ENCODE results near the gene RPS27L.

Gene RPS27L

DNA sequence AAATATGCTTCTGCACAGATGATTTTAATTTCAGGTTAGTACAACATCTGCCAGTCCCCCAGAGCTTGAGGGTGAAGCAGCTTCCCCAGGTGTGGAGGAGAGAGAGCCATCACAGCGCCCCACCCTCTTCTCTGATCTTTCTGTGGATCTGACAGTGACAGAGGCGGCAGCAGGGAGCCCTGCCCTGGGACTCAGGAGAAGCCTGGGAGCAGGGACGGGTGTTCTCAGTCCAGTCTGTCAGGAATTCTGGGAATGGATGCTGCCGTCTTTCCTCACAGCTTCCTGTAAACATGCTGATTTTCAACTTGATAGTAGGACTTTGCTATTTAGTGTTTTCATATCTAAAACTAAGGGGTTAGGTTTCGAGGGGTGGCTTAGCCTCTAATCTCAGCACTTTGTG, 20.8 kb upstream of the RPS27L start:
- no peak for TF ChIP-seq CTCF (conservative IDR thresholded peaks at IDR 0.05; ENCODE audit: low read depth)
- POLR2A ChIA-PET (ENCODE audit: low non-redundant PET): no interaction called here
- CTCF ChIA-PET: no interaction called here
- no peak for DNase-seq (ENCODE audit: low spot score)
- no peak overlapping the region for H3K27ac ChIP-seq

DNA sequence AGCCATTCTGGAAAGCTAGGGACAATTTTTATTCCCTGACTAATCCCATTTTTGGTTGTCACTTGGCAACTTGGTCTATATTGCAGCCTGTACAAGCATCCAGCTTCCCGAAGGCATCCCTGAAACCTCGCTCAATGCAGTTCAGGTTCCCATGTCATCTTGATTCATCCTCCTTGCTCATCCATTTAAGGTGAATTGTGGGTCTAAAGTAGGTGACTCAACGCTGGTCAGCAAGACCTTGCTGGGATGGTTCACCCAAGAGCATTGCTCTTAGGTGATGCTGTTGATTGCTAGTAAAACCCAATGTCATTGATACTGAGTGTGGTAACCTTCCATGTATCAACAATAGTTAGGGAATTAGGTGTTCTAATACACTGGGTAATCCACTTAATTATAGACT, 19.0 kb upstream of the RPS27L start:
- no peak for TF ChIP-seq CTCF (conservative IDR thresholded peaks at IDR 0.05; ENCODE audit: low read depth)
- peak; percentile 47 for DNase-seq (ENCODE audit: low spot score)
- H3K27ac ChIP-seq: no peak overlapping the region
- CTCF ChIA-PET: no interaction called here
- POLR2A ChIA-PET (ENCODE audit: low non-redundant PET): no interaction called here

DNA sequence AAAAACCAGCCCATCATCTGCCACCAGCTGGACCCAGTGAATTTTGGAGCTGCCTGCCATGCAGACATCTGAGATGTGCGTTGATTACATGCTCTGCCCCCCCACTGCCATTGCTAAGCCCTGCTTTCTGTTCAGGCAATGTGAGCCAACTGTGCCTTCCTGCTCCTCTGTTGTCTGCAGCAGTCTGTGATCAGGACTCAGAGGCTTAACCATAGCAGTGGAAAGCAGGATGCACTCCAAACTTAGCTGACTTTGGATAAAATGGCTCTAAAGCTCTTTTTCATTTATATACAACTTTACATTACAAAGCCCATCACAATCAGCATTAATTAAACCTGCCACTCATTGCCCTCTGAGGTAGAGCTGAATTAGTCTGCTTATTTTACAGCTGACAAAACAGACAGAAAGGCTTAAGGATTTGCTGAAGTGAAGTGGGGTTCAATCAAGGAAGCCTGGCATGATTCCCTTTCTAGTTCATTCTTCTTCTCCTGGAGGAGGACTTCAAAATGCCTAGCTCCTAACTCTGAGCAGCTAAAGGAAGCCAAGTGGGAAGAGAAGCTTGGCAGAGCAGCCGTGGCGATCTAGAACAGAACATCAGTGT, 15.7 kb upstream of the RPS27L start:
- TF ChIP-seq CTCF (conservative IDR thresholded peaks at IDR 0.05; ENCODE audit: low read depth): no peak
- DNase-seq (ENCODE audit: low spot score): no peak
- ChIA-PET CTCF (interaction anchor here (1.1 to 1.2 kb wide), 2 partner anchors 10 to 25 kb away, joined by 3 read pairs; no protein-coding TSS in a partner anchor), POLR2A (ENCODE audit: low non-redundant PET) (no interaction called here)
- no peak overlapping the region for H3K27ac ChIP-seq

DNA sequence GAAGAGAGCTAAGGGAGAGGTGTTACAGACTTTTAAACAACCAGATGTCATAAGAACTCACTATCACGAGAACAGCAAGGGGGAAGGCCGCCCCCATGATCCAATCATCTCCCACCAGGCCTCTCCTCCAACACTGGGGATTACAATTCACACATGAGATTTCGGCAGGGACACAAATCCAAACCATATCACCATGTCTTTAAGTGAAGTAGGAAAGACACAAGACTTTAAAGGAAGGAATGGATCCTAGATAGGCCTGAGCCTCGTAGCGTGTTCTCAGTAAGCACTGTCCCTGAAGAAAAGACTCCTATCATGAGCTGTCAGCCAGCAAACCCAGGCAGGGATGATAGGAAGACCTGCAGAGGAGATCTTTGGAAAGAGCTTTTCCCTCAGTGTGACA, 15.1 kb upstream of the RPS27L start:
- TF ChIP-seq CTCF (conservative IDR thresholded peaks at IDR 0.05; ENCODE audit: low read depth): no peak
- H3K27ac ChIP-seq: no peak overlapping the region
- DNase-seq (ENCODE audit: low spot score): no peak
- POLR2A ChIA-PET (ENCODE audit: low non-redundant PET): no interaction called here
- CTCF ChIA-PET: interaction anchor here (1.2 kb wide), 1 partner anchor 26 kb away, joined by 3 read pairs; no protein-coding TSS in a partner anchor

GRCh38 chr15:63169788-63170187, 12.5 kb upstream of the RPS27L start:
- no peak for DNase-seq (ENCODE audit: low spot score)
- ChIA-PET CTCF (no interaction called here), POLR2A (ENCODE audit: low non-redundant PET) (no interaction called here)
- TF ChIP-seq CTCF (conservative IDR thresholded peaks at IDR 0.05; ENCODE audit: low read depth): no peak
- no peak overlapping the region for H3K27ac ChIP-seq

- CTCF ChIA-PET: interaction anchor here (0.6 kb wide), 2 partner anchors 233 to 239 kb away, joined by 3 to 4 read pairs; no protein-coding TSS in a partner anchor
- no peak for DNase-seq (ENCODE audit: low spot score)
- no peak for TF ChIP-seq CTCF (conservative IDR thresholded peaks at IDR 0.05; ENCODE audit: low read depth)
- POLR2A ChIA-PET (ENCODE audit: low non-redundant PET): interaction anchor here (0.6 kb wide), 1 partner anchor 94 kb away, joined by 3 read pairs; no protein-coding TSS in a partner anchor
- no peak overlapping the region for H3K27ac ChIP-seq
Measured at GRCh38 chr15:63166219-63166618, 8.9 kb upstream of the RPS27L start.
